ENCODE results near the gene RAP1GAP. TPM values are rescaled to one million over a fixed set of nuclear protein-coding genes. Genes with fewer than 3 reads are reported as not detected.

RAP1GAP gene
- total RNA-seq, 1 experiment from 2014 or later: 30.2 TPM

DNA sequence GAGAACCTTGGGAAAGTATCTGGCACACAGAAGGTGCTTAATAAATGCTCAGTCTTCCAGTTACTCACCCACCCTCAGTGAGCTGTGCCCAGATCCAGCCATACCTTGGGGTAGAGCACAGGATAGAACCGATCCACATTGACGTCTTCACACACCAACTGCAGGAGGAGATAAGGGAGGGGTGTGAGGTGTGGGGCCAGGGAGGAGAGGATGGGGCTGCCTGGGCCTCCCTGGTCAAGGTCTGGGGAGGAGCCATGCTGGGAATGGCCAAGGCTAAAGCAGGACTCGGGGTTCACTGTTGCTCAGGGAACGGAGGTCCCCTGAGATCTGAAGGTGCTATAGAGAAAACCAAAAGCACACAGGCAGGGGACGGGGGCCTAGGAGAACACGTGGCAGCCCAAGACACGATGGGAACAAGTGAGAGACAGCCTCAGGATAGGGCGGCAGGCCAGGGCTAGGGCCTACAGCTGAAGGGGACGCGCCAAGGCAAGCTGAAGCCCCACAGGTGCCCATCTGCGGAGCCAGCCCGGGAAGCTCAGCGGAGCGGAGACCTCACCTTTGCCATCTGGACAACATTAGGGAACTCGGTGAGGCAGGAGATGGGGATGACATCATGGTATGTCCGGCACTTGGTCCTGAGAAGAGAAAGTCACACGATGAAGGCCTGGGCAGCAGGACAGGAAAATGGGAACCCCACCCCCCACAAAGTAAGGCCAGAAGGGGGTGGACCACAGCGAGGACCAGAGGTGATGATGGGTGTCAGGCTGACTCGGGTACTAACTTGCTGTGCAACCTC lies 55.9 kb downstream of the RAP1GAP start:
- Histone ChIP-seq H3F3A (ENCODE audit: insufficient read depth, low read depth) (no peaks in the 10 kb centered on the region; the same call in 1 of the 2 replicates), H4K20me1 (ENCODE audit: insufficient read depth) (no peaks in the 10 kb centered on the region), H3K9me3 (ENCODE audit: insufficient read depth, low read depth) (no peaks in the 10 kb centered on the region), H3K4me3 (no peak overlapping the region), H3K27ac (no peak overlapping the region), H3K4me1 (replicated peaks; ENCODE audit: insufficient read depth) (peaks cover 16% of the 10 kb centered on the region), H3K27me3 (ENCODE audit: insufficient read depth, low read depth) (no peaks in the 10 kb centered on the region), H3K79me2 (ENCODE audit: low read depth) (no peaks in the 10 kb centered on the region), H3K9me2 (ENCODE audit: insufficient read depth) (no peaks in the 10 kb centered on the region), H3K4me2 (no peak overlapping the region), H2AFZ (no peak overlapping the region), H3K36me3 (ENCODE audit: low read depth) (no peaks in the 10 kb centered on the region)
- intact Hi-C loops (cut with micrococcal nuclease; ENCODE audit: unreplicated experiment): loop anchor here (5.0 kb wide), 1 partner anchor 44 kb away; no protein-coding TSS in a partner anchor
- BruUV-seq (replicated peaks): no TSS peak
- DNase-seq: peak in 1 of 2 experiments; percentile 13
- TF ChIP-seq EZH2 (IDR thresholded peaks at IDR 0.05; ENCODE audit: low read depth): no peak
- TF ChIP-seq, protein P1, sequence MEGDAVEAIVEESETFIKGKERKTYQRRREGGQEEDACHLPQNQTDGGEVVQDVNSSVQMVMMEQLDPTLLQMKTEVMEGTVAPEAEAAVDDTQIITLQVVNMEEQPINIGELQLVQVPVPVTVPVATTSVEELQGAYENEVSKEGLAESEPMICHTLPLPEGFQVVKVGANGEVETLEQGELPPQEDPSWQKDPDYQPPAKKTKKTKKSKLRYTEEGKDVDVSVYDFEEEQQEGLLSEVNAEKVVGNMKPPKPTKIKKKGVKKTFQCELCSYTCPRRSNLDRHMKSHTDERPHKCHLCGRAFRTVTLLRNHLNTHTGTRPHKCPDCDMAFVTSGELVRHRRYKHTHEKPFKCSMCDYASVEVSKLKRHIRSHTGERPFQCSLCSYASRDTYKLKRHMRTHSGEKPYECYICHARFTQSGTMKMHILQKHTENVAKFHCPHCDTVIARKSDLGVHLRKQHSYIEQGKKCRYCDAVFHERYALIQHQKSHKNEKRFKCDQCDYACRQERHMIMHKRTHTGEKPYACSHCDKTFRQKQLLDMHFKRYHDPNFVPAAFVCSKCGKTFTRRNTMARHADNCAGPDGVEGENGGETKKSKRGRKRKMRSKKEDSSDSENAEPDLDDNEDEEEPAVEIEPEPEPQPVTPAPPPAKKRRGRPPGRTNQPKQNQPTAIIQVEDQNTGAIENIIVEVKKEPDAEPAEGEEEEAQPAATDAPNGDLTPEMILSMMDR (conservative IDR thresholded peaks at IDR 0.05): no peak
- ChIA-PET CTCF (no interaction called here), POLR2A (ENCODE audit: unreplicated experiment) (no interaction called here)

DNA sequence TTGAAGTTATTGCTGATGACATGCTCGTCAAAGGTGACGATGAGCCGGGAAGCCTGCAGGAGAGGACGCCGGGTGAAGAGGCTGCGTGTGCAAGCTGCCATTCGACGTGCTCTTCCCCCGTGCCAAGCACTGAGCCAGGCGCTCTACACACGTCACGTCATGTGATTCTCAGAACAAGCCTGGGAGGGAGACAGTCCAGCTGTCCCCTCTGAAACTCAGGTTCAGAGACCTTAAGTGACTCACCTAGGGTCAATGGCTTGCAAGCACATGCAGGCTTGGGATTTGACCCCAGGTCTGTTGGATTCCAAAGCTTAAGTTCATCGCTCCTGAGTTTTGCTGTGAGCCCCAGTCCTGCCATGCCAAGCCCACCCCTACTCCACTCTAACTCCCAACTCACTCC lies 57.1 kb downstream of the RAP1GAP start:
- Histone ChIP-seq H3K9me3 (ENCODE audit: insufficient read depth, low read depth) (no peaks in the 10 kb centered on the region), H2AFZ (no peak overlapping the region), H3K4me3 (no peak overlapping the region), H4K20me1 (ENCODE audit: insufficient read depth) (no peaks in the 10 kb centered on the region), H3K4me2 (no peak overlapping the region), H3K9me2 (ENCODE audit: insufficient read depth) (no peaks in the 10 kb centered on the region), H3K4me1 (replicated peaks; ENCODE audit: insufficient read depth) (peaks cover 16% of the 10 kb centered on the region), H3K27me3 (ENCODE audit: insufficient read depth, low read depth) (no peaks in the 10 kb centered on the region), H3K79me2 (ENCODE audit: low read depth) (no peaks in the 10 kb centered on the region), H3K36me3 (ENCODE audit: low read depth) (no peaks in the 10 kb centered on the region), H3K27ac (no peak overlapping the region), H3F3A (ENCODE audit: insufficient read depth, low read depth) (no peaks in the 10 kb centered on the region; the same call in 1 of the 2 replicates)
- no TSS peak for BruUV-seq (replicated peaks)
- intact Hi-C loops (cut with micrococcal nuclease; ENCODE audit: unreplicated experiment): loop anchor here (5.0 kb wide), 1 partner anchor 45 kb away; no protein-coding TSS in a partner anchor
- ChIA-PET CTCF (no interaction called here), POLR2A (ENCODE audit: unreplicated experiment) (no interaction called here)
- no peak for TF ChIP-seq EZH2 (IDR thresholded peaks at IDR 0.05; ENCODE audit: low read depth)
- TF ChIP-seq, protein P1 (conservative IDR thresholded peaks at IDR 0.05): no peak
- no peak for DNase-seq

DNA sequence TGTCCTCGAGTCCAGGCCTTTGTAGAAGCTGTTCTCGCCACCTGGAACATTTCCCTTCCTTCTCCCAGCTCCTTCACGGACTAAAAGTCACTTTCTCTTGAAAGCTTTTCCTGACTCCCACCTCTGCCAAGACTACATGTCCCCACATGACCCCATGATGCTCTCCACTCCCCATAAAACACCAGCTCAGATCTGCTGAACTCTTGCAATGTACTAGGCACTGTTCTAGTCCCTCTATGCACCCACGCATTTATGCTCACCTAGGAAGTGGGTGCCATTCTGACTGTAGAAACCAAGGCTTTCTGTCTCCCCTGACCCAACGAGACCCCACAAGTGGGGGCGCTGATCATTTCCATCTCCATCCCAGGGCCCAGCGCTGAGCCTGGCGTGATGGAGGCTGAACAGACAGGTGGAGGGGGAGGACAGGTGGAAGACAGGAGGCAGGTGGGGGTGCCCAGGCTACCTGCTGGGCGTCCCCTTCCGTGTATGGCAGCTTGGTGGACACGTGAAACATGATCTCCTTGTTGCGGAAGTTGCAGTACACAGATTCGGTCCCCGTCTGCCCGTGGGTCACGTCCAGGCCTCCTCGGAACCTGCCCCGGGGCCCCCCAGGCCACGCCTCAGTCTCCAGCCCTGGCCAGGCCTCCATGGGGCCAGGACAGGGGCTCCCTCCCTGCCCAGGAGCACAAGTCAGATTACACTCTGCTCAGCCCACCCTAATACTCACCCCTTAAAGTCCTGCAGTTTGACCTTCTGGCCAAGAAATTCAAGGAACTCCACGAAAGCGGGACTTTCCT lies 58.0 kb downstream of the RAP1GAP start:
- no peak overlapping the region for H3K27ac ChIP-seq
- H3K36me3 ChIP-seq (ENCODE audit: low read depth): no peaks in the 10 kb centered on the region
- no peaks in the 10 kb centered on the region for H3K9me3 ChIP-seq (ENCODE audit: insufficient read depth, low read depth)
- DNase-seq: no peak
- H3K4me1 ChIP-seq (replicated peaks; ENCODE audit: insufficient read depth): peaks cover 16% of the 10 kb centered on the region
- POLR2A ChIA-PET (ENCODE audit: unreplicated experiment): no interaction called here
- TF ChIP-seq, protein P1 (conservative IDR thresholded peaks at IDR 0.05): no peak
- TF ChIP-seq EZH2 (IDR thresholded peaks at IDR 0.05; ENCODE audit: low read depth): no peak
- no peak overlapping the region for H2AFZ ChIP-seq
- CTCF ChIA-PET: no interaction called here
- no peaks in the 10 kb centered on the region for H3K9me2 ChIP-seq (ENCODE audit: insufficient read depth)
- BruUV-seq (replicated peaks): no TSS peak
- no peaks in the 10 kb centered on the region for H4K20me1 ChIP-seq (ENCODE audit: insufficient read depth)
- no peaks in the 10 kb centered on the region for H3K79me2 ChIP-seq (ENCODE audit: low read depth)
- H3K4me2 ChIP-seq: no peak overlapping the region
- H3F3A ChIP-seq (ENCODE audit: insufficient read depth, low read depth): no peaks in the 10 kb centered on the region; the same call in 1 of the 2 replicates
- H3K4me3 ChIP-seq: no peak overlapping the region
- intact Hi-C loops (cut with micrococcal nuclease; ENCODE audit: unreplicated experiment): loop anchor here (5.0 kb wide), 1 partner anchor 46 kb away; no protein-coding TSS in a partner anchor
- no peaks in the 10 kb centered on the region for H3K27me3 ChIP-seq (ENCODE audit: insufficient read depth, low read depth)

Measured in PC-9 (cell line).